Chondrocyte (in vitro differentiated cells): Measurements from ENCODE around the gene RRP8. TPM values are rescaled to one million over a fixed set of nuclear protein-coding genes. Genes with fewer than 3 reads are reported as not detected.

Experiments
- DNase-seq: peaks from one replicate; pipeline ENCODE4 v3.0.0; 2021; ENCODE audit warnings: mixed read lengths, low spot score
- H3K27ac Mint-ChIP-seq: one replicate; pipeline ENCODE4 v1.8.0; 2021; ENCODE audit warnings: mild to moderate bottlenecking, moderate library complexity, mixed read lengths; ENCODE audit not compliant: unreplicated experiment
- H3K27me3 Mint-ChIP-seq: 2 replicates; pipeline ENCODE4 v1.8.0; 2021; ENCODE audit warnings: low read depth, mixed read lengths
- H3K36me3 Mint-ChIP-seq: 2 replicates; pipeline ENCODE4 v1.8.0; 2021; ENCODE audit warnings: low read depth, mixed read lengths
- H3K4me1 Mint-ChIP-seq: 2 replicates; pipeline ENCODE4 v1.8.0; 2021; ENCODE audit warnings: low read depth, mild to moderate bottlenecking, mixed read lengths
- H3K4me3 Mint-ChIP-seq: one replicate; pipeline ENCODE4 v1.8.0; 2021; ENCODE audit warnings: mild to moderate bottlenecking, moderate library complexity, mixed read lengths; ENCODE audit not compliant: unreplicated experiment
- H3K9me3 Mint-ChIP-seq: 2 replicates; pipeline ENCODE4 v1.8.0; 2021; ENCODE audit warnings: low read depth, mixed read lengths
- CTCF ChIP-seq: fragments of 200-600 bp; sonication (generic); IDR thresholded peaks from 2 replicates; pipeline ENCODE4 v1.5.0; 2021; ENCODE audit warnings: antibody characterized with exemption, mild to moderate bottlenecking, moderate library complexity
- total RNA-seq: library from RNA; stranded (reverse); gene quantifications from 3 replicates; pipeline ENCODE4 v1.2.1, GENCODE V29; 2021

Gene RRP8
- total RNA-seq, 1 donor from 2014 or later, result 15.7 TPM

- Mint-ChIP-seq H3K27ac (no peak overlapping the region), H3K4me1 (no peaks in the 10 kb centered on the region), H3K9me3 (no peaks in the 10 kb centered on the region), H3K4me3 (no peak overlapping the region), H3K27me3 (no peaks in the 10 kb centered on the region), H3K36me3 (peaks cover 31% of the 10 kb centered on the region)
- DNase-seq, result no peak
- TF ChIP-seq CTCF, result no peak
Observed at GRCh38 chr11:6628526-6628925, 25.1 kb upstream of the RRP8 start.

GRCh38 chr11:6627762-6628241 is 24.4 kb upstream of the RRP8 start:
- Mint-ChIP-seq H3K36me3 (peaks cover 26% of the 10 kb centered on the region), H3K27ac (no peak overlapping the region), H3K4me1 (no peaks in the 10 kb centered on the region), H3K27me3 (no peaks in the 10 kb centered on the region), H3K9me3 (no peaks in the 10 kb centered on the region), H3K4me3 (no peak overlapping the region)
- DNase-seq, result no peak
- no peak for TF ChIP-seq CTCF

- no peak overlapping the region for H3K4me3 Mint-ChIP-seq
- no peak for TF ChIP-seq CTCF
- H3K36me3 Mint-ChIP-seq, result peaks cover 25% of the 10 kb centered on the region
- no peak for DNase-seq
- H3K27ac Mint-ChIP-seq, result no peak overlapping the region
- no peaks in the 10 kb centered on the region for H3K27me3 Mint-ChIP-seq
- H3K4me1 Mint-ChIP-seq, result no peaks in the 10 kb centered on the region
- no peaks in the 10 kb centered on the region for H3K9me3 Mint-ChIP-seq
Observed at GRCh38 chr11:6626971-6627761, 23.8 kb upstream of the RRP8 start.

GRCh38 chr11:6625832-6626420 is 22.5 kb upstream of the RRP8 start:
- Mint-ChIP-seq H3K4me1 (no peaks in the 10 kb centered on the region), H3K36me3 (peaks cover 20% of the 10 kb centered on the region), H3K4me3 (no peak overlapping the region), H3K9me3 (no peaks in the 10 kb centered on the region), H3K27me3 (no peaks in the 10 kb centered on the region), H3K27ac (no peak overlapping the region)
- no peak for TF ChIP-seq CTCF
- DNase-seq, result no peak

- no peaks in the 10 kb centered on the region for H3K27me3 Mint-ChIP-seq
- no peaks in the 10 kb centered on the region for H3K9me3 Mint-ChIP-seq
- DNase-seq, result no peak
- H3K36me3 Mint-ChIP-seq, result peaks cover 18% of the 10 kb centered on the region
- TF ChIP-seq CTCF, result no peak
- H3K27ac Mint-ChIP-seq, result no peak overlapping the region
- no peak overlapping the region for H3K4me3 Mint-ChIP-seq
- H3K4me1 Mint-ChIP-seq, result no peaks in the 10 kb centered on the region
Observed at GRCh38 chr11:6625156-6625831, 21.9 kb upstream of the RRP8 start.
